Astrocyte (in vitro differentiated cells and primary cell): ENCODE measurements around the gene GID4. TPM values are rescaled to one million over a fixed set of nuclear protein-coding genes. Genes with fewer than 3 reads are reported as not detected.

Experiments used
- DNase-seq: peaks from one replicate; pipeline ENCODE4 v3.0.0-alpha.2; 2010; ENCODE audit warnings: low read depth
- FAIRE-seq: peaks from 2 replicates; lab custom pipeline; 2011; peaks lifted over from hg19 to GRCh38; lab: Jason Lieb, UNC
- H2AFZ ChIP-seq: 2 replicates; pipeline ENCODE4 v1.6.0; 2012; ENCODE audit warnings: low read depth, low read length, inconsistent platforms
- H3K27ac ChIP-seq: 2 replicates; pipeline ENCODE4 v1.5.1; 2011; ENCODE audit warnings: low read depth, low read length, inconsistent platforms
- H3K27me3 ChIP-seq: 2 replicates; pipeline ENCODE4 v1.6.0; 2011; ENCODE audit warnings: low read length, inconsistent platforms; ENCODE audit not compliant: insufficient read depth
- H3K36me3 ChIP-seq: 2 replicates; pipeline ENCODE4 v1.5.1; 2011; ENCODE audit warnings: low read length, inconsistent platforms; ENCODE audit not compliant: insufficient read depth
- H3K4me1 ChIP-seq: 2 replicates; pipeline ENCODE4 v1.5.1; 2011; ENCODE audit warnings: low read length, inconsistent platforms; ENCODE audit not compliant: insufficient read depth
- H3K4me2 ChIP-seq: 2 replicates; pipeline ENCODE4 v1.6.0; 2012; ENCODE audit warnings: low read length, inconsistent platforms
- H3K4me3 ChIP-seq: 2 replicates; pipeline ENCODE4 v1.5.1; 2011; ENCODE audit warnings: low read depth, mild to moderate bottlenecking, low read length, inconsistent platforms; ENCODE audit not compliant: insufficient read depth
- H3K79me2 ChIP-seq: 2 replicates; pipeline ENCODE4 v1.6.0; 2012; ENCODE audit warnings: mild to moderate bottlenecking, low read length, inconsistent platforms; ENCODE audit not compliant: insufficient read depth
- H3K9ac ChIP-seq: 2 replicates; pipeline ENCODE4 v1.6.0; 2012; ENCODE audit warnings: mild to moderate bottlenecking, low read length, inconsistent platforms
- H3K9me3 ChIP-seq: 2 replicates; pipeline ENCODE4 v1.5.1; 2012; ENCODE audit warnings: low read depth, mild to moderate bottlenecking, low read length, inconsistent platforms; ENCODE audit not compliant: insufficient read depth
- H4K20me1 ChIP-seq: 2 replicates; pipeline ENCODE4 v1.6.0; 2012; ENCODE audit warnings: low read length, inconsistent platforms; ENCODE audit not compliant: insufficient read depth
- H3K27ac Mint-ChIP-seq: one replicate; pipeline ENCODE4 v1.8.0; 2021; ENCODE audit warnings: mild to moderate bottlenecking, mixed read lengths; ENCODE audit not compliant: unreplicated experiment
- H3K27me3 Mint-ChIP-seq: one replicate; pipeline ENCODE4 v1.8.0; 2021; ENCODE audit warnings: low read depth, mixed read lengths; ENCODE audit not compliant: unreplicated experiment
- H3K36me3 Mint-ChIP-seq: one replicate; pipeline ENCODE4 v1.8.0; 2021; ENCODE audit warnings: low read depth, mixed read lengths; ENCODE audit not compliant: unreplicated experiment
- H3K4me1 Mint-ChIP-seq: one replicate; pipeline ENCODE4 v1.8.0; 2021; ENCODE audit warnings: low read depth, mixed read lengths; ENCODE audit not compliant: unreplicated experiment
- H3K4me3 Mint-ChIP-seq: one replicate; pipeline ENCODE4 v1.8.0; 2021; ENCODE audit warnings: mild to moderate bottlenecking, moderate library complexity, mixed read lengths; ENCODE audit not compliant: unreplicated experiment
- H3K9me3 Mint-ChIP-seq: one replicate; pipeline ENCODE4 v1.8.0; 2021; ENCODE audit warnings: mild to moderate bottlenecking, mixed read lengths; ENCODE audit not compliant: unreplicated experiment
- EZH2 ChIP-seq: IDR thresholded peaks from 2 replicates; pipeline ENCODE4 v1.6.1; 2012; ENCODE audit warnings: mild to moderate bottlenecking, low read length, inconsistent platforms; ENCODE audit not compliant: insufficient read depth
- total RNA-seq: library from RNA; stranded (reverse); gene quantifications from 2 replicates; pipeline ENCODE4 v1.2.1, GENCODE V29; 2021
- TF ChIP-seq, protein P1 (sequence below): IDR thresholded peaks from 2 replicates; pipeline ENCODE4 v1.5.1; 2011; ENCODE audit warnings: low read depth, mild to moderate bottlenecking, inconsistent platforms, low read length, moderate library complexity; ENCODE audit not compliant: insufficient read depth

Gene GID4
- total RNA-seq, 1 donor from 2014 or later = 9.9 TPM

DNA sequence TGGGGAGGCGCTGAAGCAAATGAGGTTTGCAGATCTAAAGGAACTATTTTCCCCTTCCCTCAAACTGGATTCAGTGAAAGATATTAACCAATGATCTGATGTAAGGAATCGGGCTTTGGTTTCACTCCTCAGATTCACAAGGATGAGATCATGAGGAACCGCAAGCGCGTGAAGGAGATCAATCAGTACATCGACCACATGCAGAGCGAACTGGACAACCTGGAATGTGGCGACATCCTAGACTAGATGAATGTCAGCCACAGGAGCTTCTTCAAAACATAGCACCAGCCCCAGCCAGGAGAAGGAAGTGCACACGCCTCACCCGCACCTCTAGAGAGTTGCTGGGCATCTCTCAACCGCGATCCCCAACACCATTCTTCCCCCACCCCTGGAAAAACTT, 22.8 kb upstream of the GID4 start:
- Mint-ChIP-seq H3K27me3 (no peaks in the 10 kb centered on the region), H3K4me1 (peaks cover 19% of the 10 kb centered on the region), H3K36me3 (peaks cover 7% of the 10 kb centered on the region), H3K9me3 (no peaks in the 10 kb centered on the region), H3K27ac (no peak overlapping the region), H3K4me3 (no peak overlapping the region)
- FAIRE-seq (no peak), DNase-seq (no peak)
- no peak overlapping the region for H3K4me3 ChIP-seq
- no peaks in the 10 kb centered on the region for H3K79me2 ChIP-seq
- no peak overlapping the region for H3K4me2 ChIP-seq
- no peak overlapping the region for H3K27ac ChIP-seq
- peaks cover 2% of the 10 kb centered on the region for H3K36me3 ChIP-seq
- peaks cover 7% of the 10 kb centered on the region for H4K20me1 ChIP-seq
- TF ChIP-seq, protein P1, sequence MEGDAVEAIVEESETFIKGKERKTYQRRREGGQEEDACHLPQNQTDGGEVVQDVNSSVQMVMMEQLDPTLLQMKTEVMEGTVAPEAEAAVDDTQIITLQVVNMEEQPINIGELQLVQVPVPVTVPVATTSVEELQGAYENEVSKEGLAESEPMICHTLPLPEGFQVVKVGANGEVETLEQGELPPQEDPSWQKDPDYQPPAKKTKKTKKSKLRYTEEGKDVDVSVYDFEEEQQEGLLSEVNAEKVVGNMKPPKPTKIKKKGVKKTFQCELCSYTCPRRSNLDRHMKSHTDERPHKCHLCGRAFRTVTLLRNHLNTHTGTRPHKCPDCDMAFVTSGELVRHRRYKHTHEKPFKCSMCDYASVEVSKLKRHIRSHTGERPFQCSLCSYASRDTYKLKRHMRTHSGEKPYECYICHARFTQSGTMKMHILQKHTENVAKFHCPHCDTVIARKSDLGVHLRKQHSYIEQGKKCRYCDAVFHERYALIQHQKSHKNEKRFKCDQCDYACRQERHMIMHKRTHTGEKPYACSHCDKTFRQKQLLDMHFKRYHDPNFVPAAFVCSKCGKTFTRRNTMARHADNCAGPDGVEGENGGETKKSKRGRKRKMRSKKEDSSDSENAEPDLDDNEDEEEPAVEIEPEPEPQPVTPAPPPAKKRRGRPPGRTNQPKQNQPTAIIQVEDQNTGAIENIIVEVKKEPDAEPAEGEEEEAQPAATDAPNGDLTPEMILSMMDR = no peak
- no peak for TF ChIP-seq EZH2
- peaks cover 2% of the 10 kb centered on the region for H3K27me3 ChIP-seq
- H2AFZ ChIP-seq = no peak overlapping the region
- no peak overlapping the region for H3K9ac ChIP-seq
- peaks cover 9% of the 10 kb centered on the region for H3K4me1 ChIP-seq
- no peaks in the 10 kb centered on the region for H3K9me3 ChIP-seq

DNA sequence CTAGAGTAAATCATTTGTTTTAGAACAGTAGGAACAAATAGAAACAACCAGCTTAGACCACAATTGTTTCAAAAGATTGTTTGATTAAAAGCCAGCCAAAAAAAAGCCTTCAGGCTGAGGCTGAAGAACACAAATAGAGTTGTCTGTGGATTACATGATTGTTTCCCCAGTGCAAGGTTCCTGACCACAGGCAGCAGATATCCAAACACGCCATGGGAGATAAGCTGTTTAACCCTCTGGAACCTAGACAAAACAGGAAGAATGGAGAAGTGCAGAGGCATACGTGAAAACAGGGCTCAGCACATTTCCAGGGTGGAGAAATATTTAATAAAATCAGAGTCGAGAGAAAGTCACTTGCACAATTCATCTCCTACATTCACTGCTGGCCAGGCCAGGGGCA, 21.2 kb upstream of the GID4 start:
- H3K27me3 ChIP-seq = peaks cover 2% of the 10 kb centered on the region
- DNase-seq (peak; percentile 64), FAIRE-seq (no peak)
- H3K36me3 ChIP-seq = peaks cover 2% of the 10 kb centered on the region
- H3K4me2 ChIP-seq = peak overlapping the region; percentile 28
- no peak overlapping the region for H3K27ac ChIP-seq
- peaks cover 7% of the 10 kb centered on the region for H4K20me1 ChIP-seq
- no peaks in the 10 kb centered on the region for H3K9me3 ChIP-seq
- peaks cover 9% of the 10 kb centered on the region for H3K36me3 Mint-ChIP-seq
- TF ChIP-seq, protein P1 = no peak
- no peak for TF ChIP-seq EZH2
- no peaks in the 10 kb centered on the region for H3K27me3 Mint-ChIP-seq
- no peaks in the 10 kb centered on the region for H3K9me3 Mint-ChIP-seq
- H3K4me1 Mint-ChIP-seq = peaks cover 19% of the 10 kb centered on the region
- no peak overlapping the region for H2AFZ ChIP-seq
- no peak overlapping the region for H3K4me3 ChIP-seq
- no peak overlapping the region for H3K27ac Mint-ChIP-seq
- H3K4me3 Mint-ChIP-seq = peak overlapping the region; percentile 21
- no peak overlapping the region for H3K9ac ChIP-seq
- H3K4me1 ChIP-seq = peaks cover 9% of the 10 kb centered on the region
- H3K79me2 ChIP-seq = no peaks in the 10 kb centered on the region

DNA sequence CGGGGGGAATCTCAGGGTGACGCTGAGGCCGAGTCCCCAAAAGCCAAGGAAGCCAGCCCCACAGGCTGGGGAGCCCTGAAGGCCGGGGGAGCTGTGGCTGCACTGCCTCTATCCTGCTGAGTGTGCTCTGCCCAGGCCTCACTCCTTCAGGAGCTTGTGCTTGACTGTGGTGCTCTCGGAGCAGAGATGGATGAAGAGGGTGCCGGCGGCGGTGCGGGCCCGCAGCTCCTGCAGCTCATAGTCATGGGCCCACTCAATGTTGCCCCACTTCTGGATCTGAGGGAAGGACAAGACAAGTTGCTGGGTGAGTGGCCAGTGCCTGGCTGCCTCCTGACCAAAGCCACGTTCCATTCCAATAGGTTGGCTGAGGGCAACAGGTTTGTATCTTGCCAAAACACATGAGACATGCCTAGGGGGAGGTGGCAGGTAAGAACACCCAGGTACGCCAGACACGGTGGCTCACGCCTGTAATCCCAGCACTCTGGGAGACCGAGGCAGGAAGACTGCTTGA, 20.7 kb upstream of the GID4 start:
- FAIRE-seq = no peak
- no peak for DNase-seq
- TF ChIP-seq EZH2 = no peak
- TF ChIP-seq, protein P1 = no peak
- peaks cover 9% of the 10 kb centered on the region for H3K36me3 Mint-ChIP-seq
- no peak overlapping the region for H2AFZ ChIP-seq
- H3K79me2 ChIP-seq = no peaks in the 10 kb centered on the region
- no peak overlapping the region for H3K4me3 ChIP-seq
- no peak overlapping the region for H3K27ac ChIP-seq
- no peak overlapping the region for H3K27ac Mint-ChIP-seq
- no peak overlapping the region for H3K4me3 Mint-ChIP-seq
- H3K9me3 ChIP-seq = no peaks in the 10 kb centered on the region
- H3K4me2 ChIP-seq = peak overlapping the region; percentile 28
- peaks cover 7% of the 10 kb centered on the region for H4K20me1 ChIP-seq
- peaks cover 2% of the 10 kb centered on the region for H3K27me3 ChIP-seq
- no peaks in the 10 kb centered on the region for H3K9me3 Mint-ChIP-seq
- peaks cover 9% of the 10 kb centered on the region for H3K4me1 ChIP-seq
- H3K9ac ChIP-seq = no peak overlapping the region
- peaks cover 19% of the 10 kb centered on the region for H3K4me1 Mint-ChIP-seq
- peaks cover 2% of the 10 kb centered on the region for H3K36me3 ChIP-seq
- H3K27me3 Mint-ChIP-seq = no peaks in the 10 kb centered on the region
